ENCODE data around the gene SDR42E2. TPM values are rescaled to one million over a fixed set of nuclear protein-coding genes. Genes with fewer than 3 reads are reported as not detected.
"Not testable (repeated sequence)": the region's sequence is repeated elsewhere in the genome, so short reads cannot be mapped to it uniquely, and the experiment has no call there.

The SDR42E2 gene
- total and polyA plus RNA-seq, 2 of the 8 experiments (the other 6 are each of a cell fraction or from before 2014, with no cell fraction given) = 0.08 TPM; not detected in 1

DNA sequence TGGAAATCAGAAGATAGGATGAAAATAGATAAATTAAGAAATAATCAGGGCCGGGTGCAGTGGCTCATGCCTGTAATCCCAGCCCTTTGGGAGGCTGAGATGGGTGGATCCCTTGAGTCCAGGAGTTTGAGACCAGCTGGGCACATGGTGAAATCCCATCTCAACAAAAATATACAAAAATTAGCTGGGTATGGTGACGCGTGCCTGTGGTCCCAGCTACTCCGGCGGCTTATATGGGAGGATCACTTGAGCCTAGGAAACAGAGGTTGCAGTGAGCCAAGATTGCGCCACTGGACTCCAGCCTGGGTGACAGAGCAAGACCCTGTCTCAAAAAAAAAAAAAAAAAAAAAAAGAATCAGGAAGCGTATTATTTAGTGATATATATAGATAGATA lies 54.5 kb downstream of the SDR42E2 start:
- not testable (repeated sequence) for H3K23me2 ChIP-seq (ENCODE audit: low read depth, low read length); H4K5ac ChIP-seq (ENCODE audit: insufficient read length, low read depth, low read length); H3K9me3 ChIP-seq (ENCODE audit: insufficient read depth in 2 of 2, low read depth in 1 of 2, low read length in 1 of 2); H3K4me2 ChIP-seq (ENCODE audit: insufficient read depth in 1 of 2, low read depth in 2 of 2, low read length in 2 of 2); H3K4me3 ChIP-seq (ENCODE audit: extremely low read depth in 1 of 4, insufficient read depth in 2 of 4, low read depth in 3 of 4, low read length in 4 of 4); H3K36me3 ChIP-seq (ENCODE audit: control insufficient read depth in 2 of 4, insufficient read depth in 4 of 4, low read length in 3 of 4); H2BK5ac ChIP-seq (ENCODE audit: low read depth, low read length); H3K4me1 ChIP-seq (replicated peaks in 1 of 4; ENCODE audit: control insufficient read depth in 3 of 4, insufficient read depth in 4 of 4, low read length in 3 of 4); H3K14ac ChIP-seq (ENCODE audit: insufficient read length); H2BK120ac ChIP-seq (replicated peaks; ENCODE audit: low read depth, low read length); H3K27ac ChIP-seq (ENCODE audit: low read depth, low read length); H3K27me3 ChIP-seq (replicated peaks in 1 of 4; ENCODE audit: control insufficient read depth in 3 of 4, extremely low read depth in 1 of 4, insufficient read depth in 3 of 4, low read length in 3 of 4); H2BK20ac ChIP-seq (ENCODE audit: low read length); H2AFZ ChIP-seq (ENCODE audit: low read length); H2AK5ac ChIP-seq (ENCODE audit: low read depth, low read length); H2BK12ac ChIP-seq (ENCODE audit: low read depth, low read length); H4K91ac ChIP-seq (replicated peaks; ENCODE audit: insufficient read length, low read length); H3K79me1 ChIP-seq (ENCODE audit: low read depth, low read length); DNase-seq (ENCODE audit: low read depth in 1 of 2, low spot score in 2 of 2); H2BK15ac ChIP-seq (ENCODE audit: low read length); FAIRE-seq; H3K9ac ChIP-seq (replicated peaks in 1 of 4; ENCODE audit: extremely low read depth in 1 of 4, low read depth in 3 of 4, low read length in 3 of 4); H3K4ac ChIP-seq (replicated peaks; ENCODE audit: insufficient read length, low read depth, low read length); H4K20me1 ChIP-seq (replicated peaks in 1 of 2; ENCODE audit: control insufficient read depth in 1 of 2, insufficient read depth in 2 of 2, low read length in 2 of 2); H3K18ac ChIP-seq (ENCODE audit: extremely low read depth, low read length); H3K79me2 ChIP-seq (ENCODE audit: control insufficient read depth in 1 of 2, insufficient read depth in 2 of 2, low read length in 2 of 2); H3K56ac ChIP-seq (replicated peaks; ENCODE audit: insufficient read length, low read depth, low read length); H3K23ac ChIP-seq (ENCODE audit: insufficient read length); H4K8ac ChIP-seq (ENCODE audit: extremely low read depth, insufficient read depth, low read length)
- CTCF ChIA-PET (ENCODE audit: partially characterized antibody) = interaction anchor here (0.7 to 3.2 kb wide), 4 partner anchors 11 to 161 kb away, joined by 3 to 11 read pairs (median 3); partner anchors contain the start of gene EEF2K
- 93% methylated on average over 6 of the region's 7 CpGs; no CpG with 5 or more reads in 1 of the 2 experiments for WGBS, 2 experiments (ENCODE audit: extremely low coverage in 1 of 2, insufficient coverage in 1 of 2, insufficient read length in 1 of 2, insufficient replicate concordance in 2 of 2, low coverage in 1 of 2, low lambda C conversion rate in 2 of 2, missing lambda C conversion rate in 1 of 2)
- POLR2A ChIA-PET (ENCODE audit: partially characterized antibody) = interaction anchor here (1.2 to 1.6 kb wide), 2 partner anchors 11 to 25 kb away, joined by 3 to 5 read pairs; partner anchors contain the start of gene EEF2K
